ENCODE results near the gene ATG4B.

- no peak for TF ChIP-seq POLR2A (IDR thresholded peaks at IDR 0.05; ENCODE audit: low read depth, low read length)
- no peak for TF ChIP-seq CTCF (IDR thresholded peaks at IDR 0.05; ENCODE audit: extremely low read depth in 1 of 2, insufficient read depth in 1 of 2, low read depth in 1 of 2, low read length in 2 of 2)
- no peak for TF ChIP-seq EZH2 (IDR thresholded peaks at IDR 0.05; ENCODE audit: borderline replicate concordance, low read depth, low read length, severe bottlenecking)
- TF ChIP-seq MAX (IDR thresholded peaks at IDR 0.05; ENCODE audit: insufficient read depth, insufficient read length) = no peak
These were observed 37.9 kb upstream of the ATG4B start for GRCh38 chr2:241599615-241600014.
